Stimulated activated effector memory CD8-positive, alpha-beta T cell treated with anti-CD3 and anti-CD28 coated beads, Interleukin-12 subunit alpha, Interleukin-12 subunit beta, amount 100 ng/mL, for 72 hours (primary cell): Measurements from ENCODE around the gene SLC18A2.
"Not testable (repeated sequence)": the region's sequence is repeated elsewhere in the genome, so short reads cannot be mapped to it uniquely, and the experiment has no call there.

ENCODE experiments used
- ATAC-seq: fragments of 150-1000 bp; cut with Tn5 transposase; 2 replicates; pipeline ENCODE4 v1.10.0; 2021
- DNase-seq, 2 donors: peaks; one replicate each; pipeline ENCODE4 v3.0.0; 2021 to 2022; ENCODE audit warnings: low spot score in 2 of 2
- H3K27ac Mint-ChIP-seq: one replicate; pipeline ENCODE4 v1.8.0; 2022; ENCODE audit warnings: mild to moderate bottlenecking, mixed read lengths
- H3K36me3 Mint-ChIP-seq: one replicate; pipeline ENCODE4 v1.8.0; 2022; ENCODE audit warnings: mild to moderate bottlenecking, mixed read lengths
- H3K4me1 Mint-ChIP-seq: one replicate; pipeline ENCODE4 v1.8.0; 2022; ENCODE audit warnings: mixed read lengths
- H3K4me3 Mint-ChIP-seq: one replicate; pipeline ENCODE4 v1.8.0; 2022; ENCODE audit warnings: mild to moderate bottlenecking, mixed read lengths
- H3K9me3 Mint-ChIP-seq: one replicate; pipeline ENCODE4 v1.8.0; 2022; ENCODE audit warnings: mixed read lengths

Gene SLC18A2

GRCh38 chr10:117268907-117269306, 28.0 kb downstream of the SLC18A2 start:
- H3K27ac Mint-ChIP-seq, result no peak overlapping the region
- ATAC-seq (no peak), DNase-seq (no peak)
- no peak overlapping the region for H3K4me3 Mint-ChIP-seq
- H3K4me1 Mint-ChIP-seq, result no peaks in the 10 kb centered on the region
- H3K36me3 Mint-ChIP-seq, result peaks cover 9% of the 10 kb centered on the region
- H3K9me3 Mint-ChIP-seq, result no peaks in the 10 kb centered on the region

GRCh38 chr10:117271427-117271826, 30.5 kb downstream of the SLC18A2 start:
- no peaks in the 10 kb centered on the region for H3K4me1 Mint-ChIP-seq
- no peak overlapping the region for H3K4me3 Mint-ChIP-seq
- H3K9me3 Mint-ChIP-seq, result no peaks in the 10 kb centered on the region
- no peak overlapping the region for H3K27ac Mint-ChIP-seq
- H3K36me3 Mint-ChIP-seq, result peaks cover 9% of the 10 kb centered on the region
- no peak for ATAC-seq
- no peak for DNase-seq

GRCh38 chr10:117272195-117273076, 31.5 kb downstream of the SLC18A2 start:
- no peak for ATAC-seq
- no peak overlapping the region for H3K4me3 Mint-ChIP-seq
- H3K9me3 Mint-ChIP-seq, result no peaks in the 10 kb centered on the region
- H3K36me3 Mint-ChIP-seq, result peaks cover 9% of the 10 kb centered on the region
- H3K4me1 Mint-ChIP-seq, result no peaks in the 10 kb centered on the region
- no peak for DNase-seq
- H3K27ac Mint-ChIP-seq, result no peak overlapping the region

GRCh38 chr10:117273980-117274379, 33.1 kb downstream of the SLC18A2 start:
- Mint-ChIP-seq H3K36me3 (peaks cover 9% of the 10 kb centered on the region), H3K27ac (no peak overlapping the region), H3K9me3 (no peaks in the 10 kb centered on the region), H3K4me3 (no peak overlapping the region), H3K4me1 (no peaks in the 10 kb centered on the region)
- ATAC-seq (no peak), DNase-seq (no peak)

GRCh38 chr10:117274509-117274908, 33.6 kb downstream of the SLC18A2 start:
- no peaks in the 10 kb centered on the region for H3K4me1 Mint-ChIP-seq
- no peak overlapping the region for H3K27ac Mint-ChIP-seq
- H3K9me3 Mint-ChIP-seq, result no peaks in the 10 kb centered on the region
- peaks cover 9% of the 10 kb centered on the region for H3K36me3 Mint-ChIP-seq
- DNase-seq, result no peak
- no peak overlapping the region for H3K4me3 Mint-ChIP-seq
- ATAC-seq, result no peak

- peaks cover 9% of the 10 kb centered on the region for H3K36me3 Mint-ChIP-seq
- H3K27ac Mint-ChIP-seq, result no peak overlapping the region
- DNase-seq, result no peak
- H3K4me3 Mint-ChIP-seq, result no peak overlapping the region
- H3K4me1 Mint-ChIP-seq, result no peaks in the 10 kb centered on the region
- H3K9me3 Mint-ChIP-seq, result no peaks in the 10 kb centered on the region
- ATAC-seq, result no peak
Observed at GRCh38 chr10:117275121-117275520, 34.2 kb downstream of the SLC18A2 start.

- Mint-ChIP-seq H3K9me3 (no peaks in the 10 kb centered on the region), H3K36me3 (peaks cover 5% of the 10 kb centered on the region), H3K27ac (no peak overlapping the region), H3K4me1 (no peaks in the 10 kb centered on the region), H3K4me3 (no peak overlapping the region)
- DNase-seq (no peak), ATAC-seq (no peak)
Observed at GRCh38 chr10:117277675-117278074, 36.8 kb downstream of the SLC18A2 start.

- no peak for ATAC-seq
- peaks cover 34% of the 10 kb centered on the region for H3K36me3 Mint-ChIP-seq
- no peak for DNase-seq
- H3K4me3 Mint-ChIP-seq, result no peak overlapping the region
- H3K9me3 Mint-ChIP-seq, result no peaks in the 10 kb centered on the region
- H3K27ac Mint-ChIP-seq, result no peak overlapping the region
- no peaks in the 10 kb centered on the region for H3K4me1 Mint-ChIP-seq
Observed at GRCh38 chr10:117284716-117285494, 44.0 kb downstream of the SLC18A2 start.

- ATAC-seq, H3K27ac Mint-ChIP-seq, H3K36me3 Mint-ChIP-seq, DNase-seq, H3K4me3 Mint-ChIP-seq, H3K9me3 Mint-ChIP-seq: not testable (repeated sequence)
- H3K4me1 Mint-ChIP-seq, result peaks cover 13% of the 10 kb centered on the region
Observed at GRCh38 chr10:117290872-117291271, 50.0 kb downstream of the SLC18A2 start.

GRCh38 chr10:117294039-117294645, 53.2 kb downstream of the SLC18A2 start:
- Mint-ChIP-seq H3K36me3 (peaks cover 7% of the 10 kb centered on the region), H3K9me3 (no peaks in the 10 kb centered on the region), H3K4me3 (no peak overlapping the region), H3K27ac (no peak overlapping the region), H3K4me1 (peaks cover 13% of the 10 kb centered on the region)
- ATAC-seq, result no peak
- DNase-seq, result no peak

GRCh38 chr10:117294735-117295134, 53.8 kb downstream of the SLC18A2 start:
- Mint-ChIP-seq H3K27ac (no peak overlapping the region), H3K36me3 (peaks cover 1% of the 10 kb centered on the region), H3K4me3 (no peak overlapping the region), H3K9me3 (no peaks in the 10 kb centered on the region), H3K4me1 (peaks cover 13% of the 10 kb centered on the region)
- no peak for DNase-seq
- no peak for ATAC-seq

GRCh38 chr10:117298219-117298618, 57.3 kb downstream of the SLC18A2 start:
- Mint-ChIP-seq H3K9me3 (peaks cover 2% of the 10 kb centered on the region), H3K36me3 (no peaks in the 10 kb centered on the region), H3K4me1 (peaks cover 20% of the 10 kb centered on the region), H3K27ac (no peak overlapping the region), H3K4me3 (no peak overlapping the region)
- no peak for DNase-seq
- ATAC-seq, result no peak

GRCh38 chr10:117299435-117299834, 58.5 kb downstream of the SLC18A2 start:
- H3K9me3 Mint-ChIP-seq, result peaks cover 2% of the 10 kb centered on the region
- no peak overlapping the region for H3K4me3 Mint-ChIP-seq
- H3K36me3 Mint-ChIP-seq, result no peaks in the 10 kb centered on the region
- DNase-seq, result no peak
- no peak for ATAC-seq
- no peak overlapping the region for H3K27ac Mint-ChIP-seq
- peaks cover 9% of the 10 kb centered on the region for H3K4me1 Mint-ChIP-seq

- no peak for ATAC-seq
- Mint-ChIP-seq H3K27ac (no peak overlapping the region), H3K4me3 (no peak overlapping the region), H3K9me3 (peaks cover 2% of the 10 kb centered on the region), H3K4me1 (peaks cover 7% of the 10 kb centered on the region), H3K36me3 (no peaks in the 10 kb centered on the region)
- no peak for DNase-seq
Observed at GRCh38 chr10:117300671-117301070, 59.8 kb downstream of the SLC18A2 start.

GRCh38 chr10:117303451-117303850, 62.5 kb downstream of the SLC18A2 start:
- not testable (repeated sequence) for ATAC-seq, DNase-seq

More at GRCh38 chr10:117303451-117303850, 62.5 kb downstream of the SLC18A2 start:
- H3K27ac Mint-ChIP-seq, H3K4me1 Mint-ChIP-seq, H3K4me3 Mint-ChIP-seq, H3K36me3 Mint-ChIP-seq, H3K9me3 Mint-ChIP-seq: not testable (repeated sequence)
